ENCODE results near the gene SSTR4.

Gene SSTR4

GRCh38 chr20:23077277-23077676, 42.2 kb downstream of the SSTR4 start:
- Histone ChIP-seq H3K4me1 (ENCODE audit: control insufficient read depth, insufficient read depth, low read length) (no peaks in the 10 kb centered on the region), H3K27ac (ENCODE audit: insufficient read depth, low read depth, low read length, poor library complexity, severe bottlenecking) (no peak overlapping the region), H3K4me3 (ENCODE audit: insufficient read depth, low read depth, low read length) (no peak overlapping the region), H3K27me3 (ENCODE audit: control insufficient read depth, insufficient read depth, low read length, poor library complexity, severe bottlenecking) (no peaks in the 10 kb centered on the region), H3K36me3 (ENCODE audit: control insufficient read depth, insufficient read depth, low read length) (no peaks in the 10 kb centered on the region), H3K9me3 (ENCODE audit: control insufficient read depth, low read length) (no peaks in the 10 kb centered on the region)
- WGBS, 2 experiments = 90% methylated on average over 4 of the region's 4 CpGs

DNA sequence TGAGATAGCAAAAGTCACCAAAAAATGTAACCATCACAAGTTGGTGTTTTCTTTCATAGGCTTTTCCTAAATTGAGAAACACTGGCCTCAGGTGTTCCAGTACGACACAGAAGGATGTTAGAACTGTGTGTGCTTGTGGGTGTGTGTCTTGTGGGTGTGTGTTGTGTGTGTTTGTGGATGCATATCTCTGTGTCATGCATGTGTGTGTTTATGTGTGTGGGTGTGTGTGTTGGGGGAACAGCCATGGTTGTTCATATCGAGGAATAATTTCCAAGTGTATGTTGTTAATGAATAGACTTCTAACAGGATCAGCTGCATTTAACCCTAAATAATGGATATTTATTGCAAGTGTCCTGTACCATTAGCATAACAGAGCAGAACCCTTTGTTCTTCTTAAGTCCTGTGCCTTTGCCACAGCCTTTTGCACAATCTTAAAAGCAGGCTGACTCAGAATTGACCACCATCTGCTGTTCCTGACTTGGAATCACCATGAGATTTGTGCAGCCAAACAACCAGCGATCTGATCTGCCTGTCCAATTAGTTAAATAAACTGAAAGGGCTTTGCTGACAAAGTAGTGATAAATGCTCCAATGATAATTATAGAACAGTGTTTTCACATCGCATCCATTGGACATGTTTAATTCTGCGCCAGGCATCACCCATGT, 43.4 kb downstream of the SSTR4 start:
- no peaks in the 10 kb centered on the region for H3K9me3 ChIP-seq (ENCODE audit: control insufficient read depth, low read length)
- H3K27me3 ChIP-seq (ENCODE audit: control insufficient read depth, insufficient read depth, low read length, poor library complexity, severe bottlenecking) = no peaks in the 10 kb centered on the region
- no peaks in the 10 kb centered on the region for H3K36me3 ChIP-seq (ENCODE audit: control insufficient read depth, insufficient read depth, low read length)
- H3K27ac ChIP-seq (ENCODE audit: insufficient read depth, low read depth, low read length, poor library complexity, severe bottlenecking) = no peak overlapping the region
- no peaks in the 10 kb centered on the region for H3K4me1 ChIP-seq (ENCODE audit: control insufficient read depth, insufficient read depth, low read length)
- 92 to 93% methylated on average over 5 of the region's 5 CpGs for WGBS, 2 experiments
- H3K4me3 ChIP-seq (ENCODE audit: insufficient read depth, low read depth, low read length) = no peak overlapping the region

DNA sequence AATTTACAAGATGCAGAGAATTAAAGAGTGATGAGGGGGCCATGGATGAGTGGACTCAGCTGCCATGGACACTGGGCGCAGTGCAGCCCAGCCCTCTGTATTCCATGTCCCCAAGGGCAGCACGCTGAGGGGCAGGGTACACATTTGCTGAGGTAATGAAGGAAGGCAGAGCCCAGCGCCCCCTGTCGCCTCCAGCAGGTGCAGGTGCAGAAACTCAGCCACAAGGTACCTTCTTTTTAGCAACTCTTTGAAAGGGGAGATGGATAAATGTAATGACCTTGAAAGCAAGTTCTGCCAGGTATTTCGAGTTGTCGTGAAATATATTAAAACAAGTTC, 43.9 kb downstream of the SSTR4 start:
- Histone ChIP-seq H3K27me3 (ENCODE audit: control insufficient read depth, insufficient read depth, low read length, poor library complexity, severe bottlenecking) (no peaks in the 10 kb centered on the region), H3K4me1 (ENCODE audit: control insufficient read depth, insufficient read depth, low read length) (no peaks in the 10 kb centered on the region), H3K9me3 (ENCODE audit: control insufficient read depth, low read length) (no peaks in the 10 kb centered on the region), H3K27ac (ENCODE audit: insufficient read depth, low read depth, low read length, poor library complexity, severe bottlenecking) (no peak overlapping the region), H3K4me3 (ENCODE audit: insufficient read depth, low read depth, low read length) (no peak overlapping the region), H3K36me3 (ENCODE audit: control insufficient read depth, insufficient read depth, low read length) (no peaks in the 10 kb centered on the region)
- WGBS, 2 experiments = 53 to 57% methylated on average over 6 of the region's 6 CpGs

- 83 to 88% methylated on average over 2 of the region's 2 CpGs for WGBS, 2 experiments
- Histone ChIP-seq H3K27me3 (ENCODE audit: control insufficient read depth, insufficient read depth, low read length, poor library complexity, severe bottlenecking) (no peaks in the 10 kb centered on the region), H3K36me3 (ENCODE audit: control insufficient read depth, insufficient read depth, low read length) (no peaks in the 10 kb centered on the region), H3K27ac (ENCODE audit: insufficient read depth, low read depth, low read length, poor library complexity, severe bottlenecking) (no peak overlapping the region), H3K4me1 (ENCODE audit: control insufficient read depth, insufficient read depth, low read length) (no peaks in the 10 kb centered on the region), H3K4me3 (ENCODE audit: insufficient read depth, low read depth, low read length) (no peak overlapping the region), H3K9me3 (ENCODE audit: control insufficient read depth, low read length) (no peaks in the 10 kb centered on the region)
Measured at GRCh38 chr20:23079926-23080325, 44.8 kb downstream of the SSTR4 start.

- Histone ChIP-seq H3K9me3 (ENCODE audit: control insufficient read depth, low read length) (no peaks in the 10 kb centered on the region), H3K36me3 (ENCODE audit: control insufficient read depth, insufficient read depth, low read length) (no peaks in the 10 kb centered on the region), H3K4me3 (ENCODE audit: insufficient read depth, low read depth, low read length) (no peak overlapping the region), H3K27ac (ENCODE audit: insufficient read depth, low read depth, low read length, poor library complexity, severe bottlenecking) (no peak overlapping the region), H3K27me3 (ENCODE audit: control insufficient read depth, insufficient read depth, low read length, poor library complexity, severe bottlenecking) (no peaks in the 10 kb centered on the region), H3K4me1 (ENCODE audit: control insufficient read depth, insufficient read depth, low read length) (no peaks in the 10 kb centered on the region)
- 96% methylated on average over 10 of the region's 10 CpGs for WGBS, 2 experiments
Measured at GRCh38 chr20:23080521-23080920, 45.4 kb downstream of the SSTR4 start.

- Histone ChIP-seq H3K27me3 (ENCODE audit: control insufficient read depth, insufficient read depth, low read length, poor library complexity, severe bottlenecking) (no peaks in the 10 kb centered on the region), H3K4me3 (ENCODE audit: insufficient read depth, low read depth, low read length) (no peak overlapping the region), H3K36me3 (ENCODE audit: control insufficient read depth, insufficient read depth, low read length) (no peaks in the 10 kb centered on the region), H3K9me3 (ENCODE audit: control insufficient read depth, low read length) (no peaks in the 10 kb centered on the region), H3K27ac (ENCODE audit: insufficient read depth, low read depth, low read length, poor library complexity, severe bottlenecking) (no peak overlapping the region), H3K4me1 (ENCODE audit: control insufficient read depth, insufficient read depth, low read length) (no peaks in the 10 kb centered on the region)
- WGBS, 2 experiments = 88 to 89% methylated on average over 9 of the region's 9 CpGs
Measured at GRCh38 chr20:23081263-23081819, 46.2 kb downstream of the SSTR4 start.

- H3K36me3 ChIP-seq (ENCODE audit: control insufficient read depth, insufficient read depth, low read length) = no peaks in the 10 kb centered on the region
- 63 to 71% methylated on average over 9 of the region's 9 CpGs for WGBS, 2 experiments
- no peak overlapping the region for H3K27ac ChIP-seq (ENCODE audit: insufficient read depth, low read depth, low read length, poor library complexity, severe bottlenecking)
- H3K9me3 ChIP-seq (ENCODE audit: control insufficient read depth, low read length) = no peaks in the 10 kb centered on the region
- H3K4me1 ChIP-seq (ENCODE audit: control insufficient read depth, insufficient read depth, low read length) = no peaks in the 10 kb centered on the region
- H3K27me3 ChIP-seq (ENCODE audit: control insufficient read depth, insufficient read depth, low read length, poor library complexity, severe bottlenecking) = no peaks in the 10 kb centered on the region
- H3K4me3 ChIP-seq (ENCODE audit: insufficient read depth, low read depth, low read length) = no peak overlapping the region
Measured at GRCh38 chr20:23082846-23083552, 47.9 kb downstream of the SSTR4 start.

GRCh38 chr20:23083553-23084220, 48.6 kb downstream of the SSTR4 start:
- Histone ChIP-seq H3K4me1 (ENCODE audit: control insufficient read depth, insufficient read depth, low read length) (no peaks in the 10 kb centered on the region), H3K36me3 (ENCODE audit: control insufficient read depth, insufficient read depth, low read length) (no peaks in the 10 kb centered on the region), H3K9me3 (ENCODE audit: control insufficient read depth, low read length) (no peaks in the 10 kb centered on the region), H3K27me3 (ENCODE audit: control insufficient read depth, insufficient read depth, low read length, poor library complexity, severe bottlenecking) (no peaks in the 10 kb centered on the region), H3K4me3 (ENCODE audit: insufficient read depth, low read depth, low read length) (no peak overlapping the region), H3K27ac (ENCODE audit: insufficient read depth, low read depth, low read length, poor library complexity, severe bottlenecking) (no peak overlapping the region)
- WGBS, 2 experiments = 86% methylated on average over 15 of the region's 15 CpGs

- Histone ChIP-seq H3K27me3 (ENCODE audit: control insufficient read depth, insufficient read depth, low read length, poor library complexity, severe bottlenecking) (no peaks in the 10 kb centered on the region), H3K9me3 (ENCODE audit: control insufficient read depth, low read length) (no peaks in the 10 kb centered on the region), H3K27ac (ENCODE audit: insufficient read depth, low read depth, low read length, poor library complexity, severe bottlenecking) (no peak overlapping the region), H3K4me3 (ENCODE audit: insufficient read depth, low read depth, low read length) (no peak overlapping the region), H3K4me1 (ENCODE audit: control insufficient read depth, insufficient read depth, low read length) (no peaks in the 10 kb centered on the region), H3K36me3 (ENCODE audit: control insufficient read depth, insufficient read depth, low read length) (no peaks in the 10 kb centered on the region)
- 92 to 95% methylated on average over 17 of the region's 17 CpGs for WGBS, 2 experiments
Measured at GRCh38 chr20:23084282-23084844, 49.3 kb downstream of the SSTR4 start.

DNA sequence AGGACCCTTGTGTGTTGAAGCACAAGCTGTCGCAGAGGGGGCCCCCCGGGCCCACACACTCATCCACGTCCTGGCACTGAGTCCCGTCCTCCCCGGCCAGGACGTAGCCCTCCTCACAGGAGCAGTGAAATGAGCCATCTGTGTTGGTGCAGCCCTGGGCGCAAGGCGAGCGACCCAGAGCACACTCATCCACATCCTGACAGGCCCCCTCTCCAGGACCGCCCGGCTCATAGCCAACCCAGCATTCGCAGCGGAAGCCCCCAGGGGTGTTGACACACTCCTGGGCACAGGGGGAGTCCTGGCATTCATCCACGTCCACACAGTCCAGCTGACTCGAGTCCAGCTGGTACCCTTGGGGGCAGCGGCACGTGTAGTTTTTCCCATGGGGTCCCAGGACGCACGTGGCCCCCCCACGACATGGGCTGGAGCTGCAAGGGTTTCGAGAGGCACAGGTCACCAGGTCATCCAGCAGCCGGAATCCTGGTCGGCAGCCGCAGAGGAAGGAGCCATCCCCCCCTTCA, 49.8 kb downstream of the SSTR4 start:
- Histone ChIP-seq H3K9me3 (ENCODE audit: control insufficient read depth, low read length) (no peaks in the 10 kb centered on the region), H3K36me3 (ENCODE audit: control insufficient read depth, insufficient read depth, low read length) (no peaks in the 10 kb centered on the region), H3K27ac (ENCODE audit: insufficient read depth, low read depth, low read length, poor library complexity, severe bottlenecking) (no peak overlapping the region), H3K4me3 (ENCODE audit: insufficient read depth, low read depth, low read length) (no peak overlapping the region), H3K27me3 (ENCODE audit: control insufficient read depth, insufficient read depth, low read length, poor library complexity, severe bottlenecking) (no peaks in the 10 kb centered on the region), H3K4me1 (ENCODE audit: control insufficient read depth, insufficient read depth, low read length) (no peaks in the 10 kb centered on the region)
- 94 to 97% methylated on average over 24 of the region's 24 CpGs for WGBS, 2 experiments

Data from ectodermal cell (in vitro differentiated cells).